ENCODE data around the gene KLRC3. TPM values are rescaled to one million over a fixed set of nuclear protein-coding genes. Genes with fewer than 3 reads are reported as not detected.
"Not testable (repeated sequence)": the region's sequence is repeated elsewhere in the genome, so short reads cannot be mapped to it uniquely, and the experiment has no call there.

The KLRC3 gene
- total RNA-seq, 2 experiments from 2014 or later = not detected

DNA sequence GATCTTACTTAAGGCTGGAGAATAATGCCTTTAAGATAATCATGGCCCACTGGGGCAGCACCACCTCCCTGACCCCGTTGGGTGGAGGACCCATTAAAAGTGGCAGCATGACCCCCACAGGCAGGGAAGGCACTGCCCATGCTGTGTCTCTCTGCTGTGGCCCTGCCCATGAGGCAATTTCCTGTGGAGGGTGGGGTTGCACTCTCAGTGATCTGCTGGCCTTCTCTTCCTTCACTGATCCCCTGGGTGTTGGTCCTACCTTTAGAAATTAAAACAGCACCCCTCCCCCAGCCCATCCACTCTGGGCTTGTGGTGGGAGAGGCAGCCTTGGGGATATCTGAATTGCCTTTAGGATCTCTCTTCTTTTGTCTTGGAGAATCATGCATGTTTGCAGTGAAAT, 47.8 kb downstream of the KLRC3 start:
- Mint-ChIP-seq H3K36me3 (ENCODE audit: low read depth) (peaks cover 5% of the 10 kb centered on the region), H3K27me3 (peaks cover 3% of the 10 kb centered on the region), H3K9me3 (peaks cover 5% of the 10 kb centered on the region), H3K4me3 (no peak overlapping the region), H3K4me1 (peaks cover 18% of the 10 kb centered on the region), H3K27ac (no peak overlapping the region)
- CTCF ChIA-PET = no interaction called here
- no peak for DNase-seq
- POLR2A ChIA-PET = no interaction called here

DNA sequence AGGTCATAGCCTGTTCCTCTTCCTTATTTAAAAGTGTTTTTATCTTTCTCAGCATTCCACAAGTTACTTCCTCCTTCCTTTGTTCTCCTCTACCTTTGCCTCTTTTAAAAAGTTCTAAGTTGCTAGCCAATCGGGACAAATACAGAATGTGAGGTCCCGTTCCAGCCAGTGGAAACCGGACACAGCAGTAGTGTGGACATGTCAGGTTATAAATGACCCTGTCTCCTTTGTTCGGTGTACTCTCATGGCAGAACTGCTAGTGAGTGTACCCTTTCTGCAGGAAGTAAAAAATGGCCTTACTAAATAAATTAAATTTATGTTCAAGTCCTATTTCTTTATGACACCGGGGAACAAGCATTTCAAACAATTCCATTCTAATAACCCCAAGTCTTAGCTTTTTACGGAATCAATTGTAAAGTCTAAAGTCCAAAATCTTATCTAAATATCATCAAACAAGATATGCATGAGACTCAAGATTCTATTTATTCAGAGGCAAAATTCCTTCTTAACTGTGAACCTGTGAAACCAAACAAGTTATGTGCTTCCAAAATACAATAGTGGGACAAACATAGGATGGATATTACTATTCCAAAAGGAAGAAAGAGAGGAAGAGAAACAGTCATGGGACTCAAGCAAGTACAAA, 48.4 kb downstream of the KLRC3 start:
- H3K36me3 Mint-ChIP-seq (ENCODE audit: low read depth); H3K4me3 Mint-ChIP-seq; CTCF ChIA-PET; DNase-seq; H3K9me3 Mint-ChIP-seq; H3K27me3 Mint-ChIP-seq; POLR2A ChIA-PET; H3K27ac Mint-ChIP-seq: not testable (repeated sequence)
- H3K4me1 Mint-ChIP-seq = peaks cover 18% of the 10 kb centered on the region

DNA sequence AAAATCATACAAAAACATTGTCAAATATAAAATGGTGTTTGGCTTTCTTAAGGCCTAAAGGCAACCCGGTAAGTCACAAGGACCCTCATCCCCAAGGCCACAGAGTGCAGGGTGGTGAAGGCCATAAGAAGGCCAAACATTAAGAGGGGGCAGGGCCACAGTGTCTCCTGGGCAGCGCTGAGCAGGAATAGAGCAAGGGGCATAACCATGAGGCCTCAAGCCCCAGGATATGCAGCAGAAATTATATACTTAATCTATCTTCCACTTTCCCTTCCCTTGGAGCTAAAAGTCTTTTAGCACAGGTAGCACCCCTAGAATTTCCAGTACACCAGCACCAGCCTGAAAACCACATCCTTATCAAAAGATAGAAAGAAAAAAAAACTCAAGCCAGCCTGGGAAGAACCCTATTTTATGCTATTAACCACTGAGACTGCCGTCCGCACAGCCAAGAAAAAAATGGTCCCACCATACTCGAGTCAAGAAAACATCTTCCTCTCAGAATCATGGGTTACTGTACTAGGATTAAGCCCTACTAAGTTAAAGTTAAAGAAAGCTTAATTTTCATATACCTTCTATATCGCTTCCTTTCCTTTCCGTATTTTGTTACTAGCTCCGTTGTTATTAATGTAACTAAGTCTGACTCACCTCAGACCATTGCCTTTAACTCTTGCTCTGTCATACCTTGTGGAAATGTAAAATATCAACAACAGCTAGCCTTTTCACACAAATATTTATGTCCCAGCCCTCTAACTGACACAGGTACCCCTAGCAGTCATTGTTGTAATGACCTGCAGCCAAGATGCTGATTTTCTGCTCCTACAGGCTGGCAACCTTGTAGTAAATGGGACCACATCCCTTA, 50.6 kb downstream of the KLRC3 start:
- Mint-ChIP-seq H3K4me3 (no peak overlapping the region), H3K4me1 (peaks cover 18% of the 10 kb centered on the region), H3K27me3 (peaks cover 3% of the 10 kb centered on the region), H3K36me3 (ENCODE audit: low read depth) (peaks cover 7% of the 10 kb centered on the region), H3K9me3 (peaks cover 7% of the 10 kb centered on the region), H3K27ac (no peak overlapping the region)
- no peak for DNase-seq
- CTCF ChIA-PET = interaction anchor here (0.6 kb wide), 1 partner anchor 973 kb away, joined by 3 read pairs; no protein-coding TSS in a partner anchor
- POLR2A ChIA-PET = no interaction called here

DNA sequence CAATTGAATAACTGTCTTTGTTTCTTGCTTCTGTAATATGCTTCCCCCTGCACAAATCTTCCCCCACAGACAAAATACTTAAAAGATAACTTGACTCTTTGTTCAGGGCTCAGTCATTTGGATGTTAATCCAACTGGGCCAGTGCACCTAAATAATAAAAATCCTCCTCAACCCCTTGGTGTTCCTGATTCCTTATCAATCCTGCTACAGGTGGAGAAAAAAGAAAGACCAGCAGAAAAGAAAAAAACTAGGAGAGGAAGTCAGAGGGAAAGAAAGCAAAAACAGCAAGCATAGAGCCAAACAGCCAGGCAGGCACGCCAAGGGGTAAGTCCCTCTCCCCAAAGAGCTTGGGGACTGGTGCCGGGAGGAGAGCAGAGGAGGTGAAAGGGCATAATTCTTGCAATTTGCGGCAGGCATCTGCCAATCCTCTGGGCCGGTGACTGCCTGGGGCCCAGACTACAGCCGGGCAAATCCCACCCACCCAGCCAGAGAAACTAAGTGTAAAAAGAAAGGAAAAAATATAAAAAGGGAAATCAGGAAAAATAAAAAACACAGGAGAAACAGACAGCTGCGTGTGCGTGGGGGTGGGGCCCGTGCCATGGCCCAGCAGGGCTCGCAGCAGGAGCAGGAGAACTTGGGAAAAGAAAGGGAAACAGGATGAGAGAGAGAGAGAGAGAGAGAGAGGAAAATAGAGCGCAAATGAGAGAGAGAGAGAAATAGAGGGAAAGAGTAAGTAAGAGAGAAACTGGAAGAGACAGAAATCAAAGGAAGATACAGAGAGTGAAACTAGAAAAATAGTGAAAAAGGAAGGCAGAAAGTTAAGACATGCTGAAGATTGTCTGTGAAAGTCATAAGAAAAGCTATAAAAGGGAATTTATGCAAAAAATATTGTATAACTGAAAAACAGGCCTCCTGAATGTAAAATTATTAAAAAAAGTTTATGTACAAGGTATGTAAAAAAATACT, 51.9 kb downstream of the KLRC3 start:
- H3K27ac Mint-ChIP-seq = no peak overlapping the region
- H3K9me3 Mint-ChIP-seq = peaks cover 7% of the 10 kb centered on the region
- ChIA-PET POLR2A (no interaction called here), CTCF (interaction anchor here (0.6 kb wide), 1 partner anchor 1991 kb away, joined by 3 read pairs; no protein-coding TSS in a partner anchor)
- no peak overlapping the region for H3K4me3 Mint-ChIP-seq
- no peak for DNase-seq
- H3K4me1 Mint-ChIP-seq = peaks cover 18% of the 10 kb centered on the region
- H3K27me3 Mint-ChIP-seq = peaks cover 3% of the 10 kb centered on the region
- H3K36me3 Mint-ChIP-seq (ENCODE audit: low read depth) = peaks cover 7% of the 10 kb centered on the region

DNA sequence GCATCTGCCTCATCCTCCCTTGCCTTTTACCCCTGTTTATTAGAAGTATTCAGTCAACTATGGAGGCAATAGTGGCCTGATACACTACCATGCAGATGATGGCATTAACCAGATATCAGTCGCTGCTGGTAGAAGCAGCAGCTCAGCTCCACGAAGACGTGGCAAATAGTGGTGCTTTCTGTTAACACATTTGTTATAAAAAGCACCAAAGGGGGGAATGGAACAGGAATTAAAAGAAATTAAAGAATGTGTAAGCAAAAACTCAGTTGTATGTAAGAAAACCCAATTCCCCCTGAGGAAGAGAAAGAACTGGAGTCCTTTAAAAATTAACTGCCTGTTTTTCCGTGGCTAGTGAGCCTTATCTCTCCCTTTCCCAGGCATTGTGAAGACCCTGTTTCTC, 52.7 kb downstream of the KLRC3 start:
- H3K27ac Mint-ChIP-seq; H3K36me3 Mint-ChIP-seq (ENCODE audit: low read depth); H3K4me3 Mint-ChIP-seq; POLR2A ChIA-PET; H3K27me3 Mint-ChIP-seq; DNase-seq; H3K9me3 Mint-ChIP-seq: not testable (repeated sequence)
- H3K4me1 Mint-ChIP-seq = peaks cover 14% of the 10 kb centered on the region
- CTCF ChIA-PET = interaction anchor here (0.6 kb wide), 1 partner anchor 1990 kb away, joined by 3 read pairs; no protein-coding TSS in a partner anchor

DNA sequence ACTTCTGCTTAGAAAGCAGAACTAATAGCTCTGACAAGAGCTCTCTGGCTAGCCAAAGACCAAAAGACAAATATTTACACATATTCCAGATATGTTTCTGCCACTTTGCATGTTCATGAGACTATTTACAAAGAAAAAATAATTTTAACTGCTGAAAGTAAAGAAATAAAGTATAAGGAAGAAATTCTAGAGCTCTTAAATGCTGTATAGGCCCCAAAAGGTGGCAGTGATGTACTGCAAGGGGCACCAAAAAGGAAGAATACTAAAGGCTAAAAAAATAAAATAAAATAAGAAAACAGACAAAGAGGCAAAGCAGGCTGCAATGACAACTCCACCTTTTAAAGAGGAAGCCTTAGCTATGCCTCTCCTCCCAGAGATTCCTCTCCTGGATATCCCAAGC, 53.5 kb downstream of the KLRC3 start:
- no peak overlapping the region for H3K27ac Mint-ChIP-seq
- H3K27me3 Mint-ChIP-seq = peaks cover 11% of the 10 kb centered on the region
- no peak overlapping the region for H3K4me3 Mint-ChIP-seq
- ChIA-PET POLR2A (no interaction called here), CTCF (interaction anchor here (0.6 to 1.1 kb wide), 3 partner anchors 78 to 230 kb away, joined by 3 to 4 read pairs (median 4); no protein-coding TSS in a partner anchor)
- DNase-seq = no peak
- peaks cover 12% of the 10 kb centered on the region for H3K4me1 Mint-ChIP-seq
- H3K36me3 Mint-ChIP-seq (ENCODE audit: low read depth) = peaks cover 7% of the 10 kb centered on the region
- H3K9me3 Mint-ChIP-seq = peaks cover 7% of the 10 kb centered on the region

DNA sequence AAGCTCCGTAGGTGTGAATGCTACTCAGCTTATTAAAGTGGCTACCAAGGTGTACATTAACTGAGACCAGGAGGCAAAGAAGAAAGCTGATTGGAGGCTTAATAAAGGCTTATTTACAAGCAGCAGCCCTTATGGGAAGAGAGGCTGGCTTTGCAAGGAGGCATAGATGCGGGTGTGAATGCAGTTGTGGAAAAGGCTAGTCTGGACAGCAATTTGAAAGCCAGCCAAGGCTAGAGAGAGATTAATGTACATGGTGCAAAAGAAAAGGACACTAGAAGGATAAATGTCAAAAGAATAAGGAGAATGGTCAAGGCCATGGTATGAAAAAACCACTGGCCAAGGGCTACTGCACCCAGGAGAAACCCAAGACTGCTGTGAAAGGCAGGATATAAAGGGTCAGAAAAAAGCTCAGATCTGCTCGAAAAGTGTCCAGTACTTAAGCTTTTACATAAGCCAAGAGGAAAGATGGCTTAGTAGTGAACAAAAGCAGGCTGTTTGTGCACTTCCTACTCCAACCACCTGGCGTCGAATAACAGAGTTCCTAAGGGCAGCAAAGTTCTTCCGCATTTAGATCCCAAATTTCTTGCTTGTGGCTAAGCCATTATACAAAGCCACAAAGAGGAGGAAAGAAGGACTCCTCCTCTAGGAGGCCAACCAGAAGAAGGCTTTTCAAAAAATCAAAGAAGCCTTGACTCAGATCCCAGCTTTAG, 54.5 kb downstream of the KLRC3 start:
- Mint-ChIP-seq H3K4me1 (peaks cover 12% of the 10 kb centered on the region), H3K9me3 (peaks cover 7% of the 10 kb centered on the region), H3K4me3 (no peak overlapping the region), H3K27me3 (peaks cover 17% of the 10 kb centered on the region), H3K36me3 (ENCODE audit: low read depth) (peaks cover 7% of the 10 kb centered on the region), H3K27ac (no peak overlapping the region)
- CTCF ChIA-PET = interaction anchor here (1.0 to 1.1 kb wide), 2 partner anchors 162 to 229 kb away, joined by 3 to 4 read pairs; no protein-coding TSS in a partner anchor
- POLR2A ChIA-PET = no interaction called here
- DNase-seq = no peak

DNA sequence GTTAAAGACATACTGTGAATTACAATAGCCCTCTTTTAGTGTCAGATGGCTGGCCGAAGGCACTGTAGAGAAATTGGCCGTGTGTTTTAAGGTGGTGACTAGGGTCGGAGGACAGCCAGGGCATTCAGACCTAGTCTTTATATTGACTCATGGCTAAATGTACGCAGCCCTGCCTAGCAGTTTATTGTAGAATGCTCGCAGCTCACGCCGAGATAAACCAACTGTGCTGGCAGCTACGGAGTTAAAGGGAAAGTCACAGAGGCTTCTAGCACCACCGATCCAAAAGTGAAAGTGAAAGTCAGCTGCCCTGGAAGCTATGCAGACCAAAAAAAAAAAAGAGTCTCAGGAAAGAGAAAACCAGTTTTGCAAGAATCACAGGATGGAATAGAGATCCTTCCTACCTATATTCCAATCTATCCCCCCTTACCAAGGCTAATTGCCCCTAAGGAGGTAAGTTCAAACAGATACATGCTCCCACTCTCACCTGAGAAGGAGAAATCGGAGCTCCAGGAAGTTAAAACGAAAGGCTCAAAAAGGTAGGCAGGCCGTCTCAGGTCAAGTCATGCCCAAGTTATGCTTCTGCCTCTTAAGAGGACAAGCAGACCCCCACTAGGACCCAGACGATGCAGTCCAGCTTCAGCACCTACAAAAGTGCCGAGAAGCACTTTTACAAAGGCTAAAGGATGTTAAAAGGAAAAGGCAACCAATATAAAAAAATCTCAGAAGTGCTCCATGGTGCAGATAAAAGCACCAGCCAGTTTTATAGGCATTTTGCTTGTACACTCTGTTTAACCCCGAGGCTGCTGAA, 55.4 kb downstream of the KLRC3 start:
- no peak overlapping the region for H3K27ac Mint-ChIP-seq
- H3K27me3 Mint-ChIP-seq = peaks cover 18% of the 10 kb centered on the region
- CTCF ChIA-PET = interaction anchor here (0.7 kb wide), 1 partner anchor 1620 kb away, joined by 3 read pairs; no protein-coding TSS in a partner anchor
- POLR2A ChIA-PET = no interaction called here
- peak; percentile 82 for DNase-seq
- peaks cover 13% of the 10 kb centered on the region for H3K4me1 Mint-ChIP-seq
- peaks cover 7% of the 10 kb centered on the region for H3K36me3 Mint-ChIP-seq (ENCODE audit: low read depth)
- H3K9me3 Mint-ChIP-seq = peaks cover 7% of the 10 kb centered on the region
- no peak overlapping the region for H3K4me3 Mint-ChIP-seq

DNA sequence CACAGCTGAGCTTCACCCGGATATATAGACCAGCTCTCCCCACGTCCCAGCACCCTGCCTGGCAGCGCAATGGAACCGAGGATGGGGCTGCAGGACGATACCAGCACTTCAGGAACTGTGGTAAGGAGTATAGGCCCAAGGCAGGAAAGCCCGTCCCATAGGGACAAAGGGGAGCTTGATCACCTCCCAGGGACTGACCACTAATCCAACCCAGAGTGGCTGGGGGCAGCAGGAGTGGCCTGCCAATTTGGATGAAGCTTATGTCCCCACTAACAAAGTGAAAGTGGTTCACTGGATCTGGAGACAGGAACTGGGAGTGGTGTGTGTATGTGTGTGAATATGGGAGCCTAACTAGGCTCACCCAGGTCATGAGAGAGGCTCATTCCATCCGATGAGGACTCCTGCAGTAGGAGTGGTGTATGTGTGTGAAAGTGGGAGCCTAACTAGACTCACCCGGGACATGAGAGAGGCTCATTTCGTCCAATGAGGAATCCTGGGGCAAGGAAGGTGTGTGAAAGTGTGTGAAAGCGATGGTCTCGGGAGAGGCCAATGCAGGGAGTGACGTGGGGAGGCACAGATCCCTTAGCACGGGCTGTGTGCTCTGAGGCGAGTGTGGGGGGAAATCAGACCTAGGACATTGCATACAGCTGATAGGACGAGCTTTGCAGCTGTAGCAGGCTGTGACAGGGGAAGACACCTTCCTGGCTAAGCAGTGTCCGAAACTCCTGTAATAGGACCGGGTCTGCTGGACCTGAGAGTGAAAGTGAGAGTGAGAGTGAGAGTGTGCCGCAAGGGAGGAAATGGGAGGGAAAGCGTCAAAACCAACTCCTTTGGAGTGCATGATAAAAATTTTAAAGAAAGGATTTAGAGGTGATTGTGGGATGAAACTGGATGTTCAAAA, 56.2 kb downstream of the KLRC3 start:
- Mint-ChIP-seq H3K36me3 (ENCODE audit: low read depth) (peaks cover 7% of the 10 kb centered on the region), H3K27me3 (peaks cover 18% of the 10 kb centered on the region), H3K27ac (no peak overlapping the region), H3K9me3 (peaks cover 7% of the 10 kb centered on the region), H3K4me3 (no peak overlapping the region), H3K4me1 (peaks cover 13% of the 10 kb centered on the region)
- CTCF ChIA-PET = interaction anchor here (0.5 to 0.7 kb wide), 2 partner anchors 145 to 1621 kb away, joined by 3 read pairs; no protein-coding TSS in a partner anchor
- DNase-seq = peak; percentile 49
- POLR2A ChIA-PET = no interaction called here

DNA sequence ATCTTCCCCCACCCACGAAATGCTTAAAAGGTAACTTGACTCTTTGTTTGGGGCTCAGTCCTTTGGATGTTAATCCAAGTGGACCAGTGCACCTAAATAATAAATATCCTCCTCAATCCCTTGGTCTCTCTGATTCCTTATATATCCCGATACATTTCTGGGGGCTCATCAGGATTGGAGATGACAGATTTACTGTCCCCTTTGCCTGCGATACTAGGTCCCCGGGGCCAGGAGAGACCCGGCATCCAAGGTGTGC, 56.8 kb downstream of the KLRC3 start:
- CTCF ChIA-PET = no interaction called here
- DNase-seq = no peak
- Mint-ChIP-seq H3K4me3 (no peak overlapping the region), H3K27ac (no peak overlapping the region), H3K27me3 (peaks cover 18% of the 10 kb centered on the region), H3K36me3 (ENCODE audit: low read depth) (peaks cover 7% of the 10 kb centered on the region), H3K9me3 (peaks cover 7% of the 10 kb centered on the region), H3K4me1 (peaks cover 15% of the 10 kb centered on the region)
- POLR2A ChIA-PET = no interaction called here

Measured in activated CD4-positive, alpha-beta T cell treated with anti-CD3 and anti-CD28 coated beads, Interleukin-2, amount 10 ng/mL, durations not matched to agents 7 days and 5 days (primary cell).